A549 treated with Hydrocortisone at 1 μM for 4 hours (cell line): ENCODE results near the gene CCDC89. TPM values are rescaled to one million over a fixed set of nuclear protein-coding genes. Genes with fewer than 3 reads are reported as not detected.

Experiments used
- total RNA-seq: library from RNA; stranded (reverse); fragments of 200-300 nt; extraction: Qiagen RNA extraction; gene quantifications from 5 replicates; pipeline ENCODE4 v1.2.3, GENCODE V29; 2022

The CCDC89 gene
- not detected in 5 replicates for total RNA-seq

GRCh38 chr11:85685820-85686459 lies at the start of gene CCDC89:
Gene CCDC89 (minus strand): TSS chr11:85686195. CDS start chr11:85686130, 65 bp downstream.

DNA sequence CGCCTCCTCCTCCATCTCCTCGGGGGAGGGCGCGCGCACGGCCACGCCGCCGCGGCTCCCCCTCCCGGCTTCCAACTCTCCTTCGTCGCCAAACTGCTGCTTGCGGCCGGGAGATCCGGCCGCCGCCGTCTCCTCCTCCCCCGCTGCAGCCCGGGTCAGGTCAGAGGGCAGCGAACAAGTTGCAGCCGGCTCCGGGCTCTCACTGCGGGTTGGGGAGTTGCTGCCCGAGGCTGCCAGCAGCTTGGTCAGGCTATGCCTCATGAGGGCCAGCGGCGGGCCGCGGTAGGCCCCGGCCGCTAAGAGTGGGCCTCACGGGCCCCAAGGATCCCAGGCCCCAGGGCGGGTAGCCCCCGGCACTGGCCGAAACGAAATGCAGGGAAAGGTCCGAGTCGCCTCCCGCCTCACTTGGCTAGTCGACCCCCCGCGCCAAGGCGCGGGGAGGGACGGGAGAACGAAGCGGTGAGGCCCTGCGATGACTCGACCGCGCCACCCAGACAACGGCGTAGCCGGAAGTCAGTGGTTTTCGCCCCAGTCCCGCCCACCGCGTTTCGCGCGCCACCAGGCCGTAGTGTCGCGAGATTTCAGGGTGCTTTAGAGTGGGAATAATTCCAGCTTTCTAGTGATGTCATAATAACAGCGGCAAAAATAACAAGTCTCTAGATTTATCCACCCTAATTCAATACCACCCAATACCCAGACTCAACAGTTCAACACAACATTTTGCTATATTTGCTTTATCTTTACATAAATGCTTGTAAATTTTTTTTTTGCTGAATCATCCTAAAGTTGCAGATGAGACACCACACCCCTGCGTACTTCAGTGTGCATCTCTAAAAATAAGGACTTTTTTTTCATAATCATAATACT lies 21.1 kb downstream of the CCDC89 start, which contains the start of gene CREBZF:
TSS of gene CREBZF (minus strand) at position 515 of the 867 bp plus-strand sequence. CDS start at position 261, 254 bp downstream.

DNA sequence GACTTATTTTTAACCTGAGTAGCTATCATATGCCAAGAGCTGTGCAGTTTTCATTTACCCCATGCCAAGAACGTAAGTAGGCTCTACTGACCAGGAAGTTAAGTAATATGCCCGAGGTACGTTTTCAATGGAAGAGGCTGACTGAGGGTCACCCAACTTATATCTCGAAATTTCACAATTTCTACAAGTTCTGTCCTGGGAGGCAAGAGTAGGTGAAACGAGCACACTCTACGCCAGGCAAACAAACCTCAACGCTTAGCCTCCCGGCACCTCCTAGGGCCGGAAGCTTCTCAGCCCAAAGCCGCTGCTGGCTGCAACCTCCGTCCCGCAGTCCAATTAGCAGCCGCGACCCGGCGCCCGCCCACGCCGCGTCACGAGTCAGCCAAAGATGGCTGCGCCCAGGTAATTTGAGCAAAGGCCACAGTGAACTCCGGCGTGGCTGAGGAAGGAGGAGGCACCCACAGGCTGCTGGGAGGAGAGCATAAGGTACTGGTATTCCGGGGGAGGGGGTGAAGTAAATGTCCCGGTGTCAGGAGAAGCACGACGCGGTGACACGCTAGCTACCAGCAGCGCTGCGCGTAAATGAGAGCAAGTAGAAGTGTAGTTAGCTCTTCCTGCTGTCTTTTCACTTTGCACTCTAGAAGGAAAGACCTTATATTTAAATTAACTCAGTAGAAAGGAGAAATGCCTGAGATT lies 38.2 kb downstream of the CCDC89 start, which contains the start of gene TMEM126A:
TSS of gene TMEM126A (plus strand) at position 364 of the 696 bp plus-strand sequence. CDS start 2,289 bp downstream, outside the sequence.

Other genes starting within 250 kb of the CCDC89 start
- 0.14 to 0.23 TPM (median 0.20 TPM) in 5 replicates for gene DLG2, start 58.9 kb downstream of the CCDC89 start, total RNA-seq
- 52.7 to 60.3 TPM (median 54.7 TPM) in 5 replicates for gene TMEM126B, start 57.6 kb downstream of the CCDC89 start, total RNA-seq
- 51.4 to 62.1 TPM (median 58.2 TPM) in 5 replicates for gene TMEM126A, start 38.2 kb downstream of the CCDC89 start, total RNA-seq
- 20.3 to 26.5 TPM (median 26.1 TPM) in 5 replicates for gene CREBZF, start 21.1 kb downstream of the CCDC89 start, total RNA-seq
- gene SYTL2, start 124.9 kb upstream of the CCDC89 start, total RNA-seq = 6.0 to 15.1 TPM (median 7.1 TPM) in 5 replicates
- gene CCDC83, start 169.2 kb upstream of the CCDC89 start, total RNA-seq = not detected in 5 replicates